Fibroblast of lung (primary cell): ENCODE results near the gene EFCAB3.
"Not testable (repeated sequence)": the region's sequence is repeated elsewhere in the genome, so short reads cannot be mapped to it uniquely, and the experiment has no call there.

Experiments used
- CTCF ChIP-seq, 2 donors: IDR thresholded peaks in 1 of 2; conservative IDR thresholded peaks in 1 of 2; 1 replicate in 1 of 2; 2 replicates in 1 of 2; pipeline ENCODE4 v1.5.1; 2011 to 2012; ENCODE audit warnings: low read length in 2 of 2, control low read depth in 1 of 2, inconsistent platforms in 1 of 2, low read depth in 1 of 2, mild to moderate bottlenecking in 1 of 2
- EZH2 ChIP-seq: IDR thresholded peaks from 2 replicates; pipeline ENCODE4 v1.5.1; 2012; ENCODE audit warnings: low read length, control low read depth, mild to moderate bottlenecking; ENCODE audit errors: missing control alignments

GRCh38 chr17:62453041-62453440 is 72.7 kb downstream of the EFCAB3 start:
- not testable (repeated sequence) for TF ChIP-seq CTCF (conservative IDR thresholded peaks at IDR 0.05 in 1 of 2, IDR thresholded peaks at IDR 0.05 in 1 of 2; ENCODE audit: low read depth in 1 of 2, low read length in 2 of 2); EZH2
